DOHH2 (cell line): Measurements from ENCODE around the gene ASAP2.

Experiments used
- EZH2phosphoT487 ChIP-seq: fragments of 200-600 bp; sonication (generic); IDR thresholded peaks from 2 replicates; pipeline ENCODE4 v1.6.1; 2017; ENCODE audit warnings: borderline replicate concordance, mild to moderate bottlenecking, antibody characterized with exemption, low read length, moderate library complexity, mixed read lengths
- TF ChIP-seq, protein P1 (sequence below): fragments of 200-600 bp; sonication (generic); IDR thresholded peaks from one replicate; pipeline ENCODE4 v1.5.1; 2014; ENCODE audit warnings: antibody characterized with exemption, mild to moderate bottlenecking, low read depth, low read length; ENCODE audit not compliant: poor library complexity, severe bottlenecking

DNA sequence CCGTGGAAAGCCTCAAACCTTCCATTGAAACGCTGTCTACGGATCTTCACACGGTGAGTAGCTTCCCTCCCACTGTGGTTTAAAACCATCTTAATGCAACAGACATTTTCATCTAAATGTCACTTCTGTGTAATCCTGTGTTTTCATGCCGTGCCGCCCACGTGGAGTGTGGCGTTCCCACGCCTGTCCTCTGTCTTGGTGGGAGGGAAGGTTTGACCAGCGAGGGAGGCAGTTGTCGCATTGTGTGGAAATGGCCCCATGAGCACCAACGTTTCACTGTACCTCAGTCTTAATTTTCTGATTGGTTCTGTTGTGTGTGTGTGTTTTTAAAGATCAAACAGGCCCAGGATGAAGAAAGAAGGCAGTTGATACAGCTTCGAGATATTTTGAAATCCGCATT lies 128.1 kb downstream of the ASAP2 start:
- TF ChIP-seq, protein P1, sequence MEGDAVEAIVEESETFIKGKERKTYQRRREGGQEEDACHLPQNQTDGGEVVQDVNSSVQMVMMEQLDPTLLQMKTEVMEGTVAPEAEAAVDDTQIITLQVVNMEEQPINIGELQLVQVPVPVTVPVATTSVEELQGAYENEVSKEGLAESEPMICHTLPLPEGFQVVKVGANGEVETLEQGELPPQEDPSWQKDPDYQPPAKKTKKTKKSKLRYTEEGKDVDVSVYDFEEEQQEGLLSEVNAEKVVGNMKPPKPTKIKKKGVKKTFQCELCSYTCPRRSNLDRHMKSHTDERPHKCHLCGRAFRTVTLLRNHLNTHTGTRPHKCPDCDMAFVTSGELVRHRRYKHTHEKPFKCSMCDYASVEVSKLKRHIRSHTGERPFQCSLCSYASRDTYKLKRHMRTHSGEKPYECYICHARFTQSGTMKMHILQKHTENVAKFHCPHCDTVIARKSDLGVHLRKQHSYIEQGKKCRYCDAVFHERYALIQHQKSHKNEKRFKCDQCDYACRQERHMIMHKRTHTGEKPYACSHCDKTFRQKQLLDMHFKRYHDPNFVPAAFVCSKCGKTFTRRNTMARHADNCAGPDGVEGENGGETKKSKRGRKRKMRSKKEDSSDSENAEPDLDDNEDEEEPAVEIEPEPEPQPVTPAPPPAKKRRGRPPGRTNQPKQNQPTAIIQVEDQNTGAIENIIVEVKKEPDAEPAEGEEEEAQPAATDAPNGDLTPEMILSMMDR, result no peak
- TF ChIP-seq EZH2phosphoT487, result no peak
